IPS DF 4.7 (cell line): ENCODE results near the gene ARHGAP6.
"Not testable (repeated sequence)": the region's sequence is repeated elsewhere in the genome, so short reads cannot be mapped to it uniquely, and the experiment has no call there.

ENCODE experiments used
- DNase-seq: peaks from one replicate; pipeline ENCODE4 v3.0.0-alpha.2; 2013; ENCODE audit warnings: low spot score; ENCODE audit errors: extremely low read depth

Gene ARHGAP6

DNA sequence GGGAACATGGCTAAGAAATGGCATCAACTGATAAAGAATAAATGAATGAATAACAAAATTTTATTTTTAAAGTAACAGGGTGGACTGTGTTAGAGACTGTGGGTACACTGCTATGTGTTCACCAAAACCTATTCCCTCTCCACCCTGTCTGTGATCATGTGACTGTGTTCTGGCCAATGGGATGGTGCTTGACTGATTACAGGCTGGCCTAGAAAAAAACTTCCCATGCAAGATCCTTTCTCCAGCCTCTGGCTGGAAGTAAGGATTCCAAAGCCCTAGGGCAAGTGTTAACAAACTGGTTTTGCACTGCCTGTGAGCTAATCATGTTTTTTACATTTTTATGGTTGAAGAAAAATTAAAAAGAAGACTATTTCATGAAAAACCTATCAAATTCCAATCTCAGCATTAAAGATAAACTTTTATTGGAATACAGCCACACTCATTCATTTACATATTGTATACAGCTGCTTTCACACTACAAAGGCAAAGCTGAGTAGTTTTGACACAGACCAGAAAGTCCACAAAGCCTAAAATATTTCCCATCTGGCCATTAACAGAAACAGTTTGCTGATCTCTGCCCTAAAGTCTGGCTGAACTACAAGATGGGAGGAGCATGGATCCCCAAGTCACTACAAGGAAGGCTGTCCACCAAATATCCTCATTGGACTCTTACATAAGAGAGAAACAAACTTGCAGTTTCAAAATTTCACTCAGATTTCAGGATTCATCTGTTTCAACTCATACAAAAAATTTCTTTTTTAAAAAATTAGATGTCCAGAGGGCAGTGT, 133.2 kb downstream of the ARHGAP6 start:
- DNase-seq, result no peak

DNA sequence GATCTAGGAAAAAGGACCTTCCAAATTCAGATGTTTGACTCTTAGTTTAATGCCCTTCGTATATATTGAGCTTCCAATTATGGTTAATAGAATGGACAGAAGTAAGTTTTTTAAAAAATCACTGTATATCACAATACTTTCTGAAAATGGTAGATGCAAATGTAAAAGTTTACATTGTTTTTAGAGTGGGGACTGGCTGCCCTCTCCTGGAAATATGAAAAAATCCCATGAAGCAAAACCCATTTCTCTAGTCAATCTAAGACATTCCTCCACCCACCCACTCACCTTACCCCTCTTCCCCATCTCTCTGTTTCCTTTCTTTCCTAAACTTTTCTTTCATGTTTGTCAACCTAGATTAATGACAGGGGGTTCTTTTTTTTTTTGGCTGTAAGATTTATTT, 134.5 kb downstream of the ARHGAP6 start:
- no peak for DNase-seq

DNA sequence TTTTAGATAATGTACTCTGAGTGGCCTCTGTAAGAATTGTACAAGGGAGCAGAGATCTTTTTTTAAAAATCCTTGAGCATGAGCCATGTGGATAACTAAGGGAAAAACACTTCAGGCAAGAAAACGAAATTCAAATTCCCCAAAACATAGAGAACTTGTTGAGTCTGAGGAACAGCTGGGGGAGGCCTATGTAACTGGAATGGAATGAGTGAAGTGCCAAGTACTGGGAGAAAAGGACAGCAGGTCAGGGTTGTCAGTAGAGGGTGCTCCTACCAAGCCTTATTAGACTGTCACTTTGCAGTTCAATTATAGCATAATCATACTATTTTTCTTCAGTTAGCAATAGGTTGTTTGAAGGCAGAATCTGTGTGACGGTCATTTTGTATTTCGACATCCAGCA, 135.1 kb downstream of the ARHGAP6 start:
- no peak for DNase-seq

- DNase-seq, result no peak
These were observed 137.1 kb downstream of the ARHGAP6 start for GRCh38 chrX:11528623-11529022.

- no peak for DNase-seq
These were observed 140.0 kb downstream of the ARHGAP6 start for GRCh38 chrX:11525685-11526084.

DNA sequence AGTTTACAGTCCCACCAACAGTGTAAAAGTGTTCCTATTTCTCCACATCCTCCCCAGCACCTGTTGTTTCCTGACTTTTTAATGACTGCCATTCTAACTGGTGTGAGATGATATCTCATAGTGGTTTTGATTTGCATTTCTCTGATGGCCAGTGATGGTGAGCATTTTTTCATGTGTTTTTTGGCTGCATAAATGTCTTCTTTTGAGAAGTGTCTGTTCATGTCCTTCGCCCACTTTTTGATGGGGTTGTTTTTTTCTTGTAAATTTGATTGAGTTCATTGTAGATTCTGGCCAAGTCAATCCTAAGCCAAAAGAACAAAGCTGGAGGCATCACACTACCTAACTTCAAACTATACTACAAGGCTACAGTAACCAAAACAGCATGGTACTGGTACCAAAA, 146.5 kb downstream of the ARHGAP6 start:
- not testable (repeated sequence) for DNase-seq

GRCh38 chrX:11509786-11510185, 155.9 kb downstream of the ARHGAP6 start:
- no peak for DNase-seq

DNA sequence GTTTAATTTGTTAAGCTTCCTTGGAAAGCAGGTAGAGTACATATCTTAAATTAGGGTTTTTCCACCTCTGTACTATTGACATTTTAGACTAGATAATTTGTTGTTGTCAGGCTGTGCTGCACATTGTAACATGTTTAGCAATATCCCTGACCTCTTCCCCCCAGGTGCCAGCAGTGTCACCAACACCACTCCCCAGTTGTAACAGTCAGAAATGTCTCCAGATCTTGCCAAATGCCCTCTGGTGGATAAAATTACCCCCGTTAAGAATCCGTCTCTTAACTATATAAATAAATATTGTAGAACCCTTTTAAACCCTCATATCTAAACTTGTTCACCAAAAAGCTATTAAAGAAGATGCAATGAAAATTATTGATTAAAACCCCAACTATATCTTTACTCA, 161.5 kb downstream of the ARHGAP6 start:
- no peak for DNase-seq

- DNase-seq, result no peak
These were observed 166.4 kb downstream of the ARHGAP6 start for GRCh38 chrX:11499076-11500044.

DNA sequence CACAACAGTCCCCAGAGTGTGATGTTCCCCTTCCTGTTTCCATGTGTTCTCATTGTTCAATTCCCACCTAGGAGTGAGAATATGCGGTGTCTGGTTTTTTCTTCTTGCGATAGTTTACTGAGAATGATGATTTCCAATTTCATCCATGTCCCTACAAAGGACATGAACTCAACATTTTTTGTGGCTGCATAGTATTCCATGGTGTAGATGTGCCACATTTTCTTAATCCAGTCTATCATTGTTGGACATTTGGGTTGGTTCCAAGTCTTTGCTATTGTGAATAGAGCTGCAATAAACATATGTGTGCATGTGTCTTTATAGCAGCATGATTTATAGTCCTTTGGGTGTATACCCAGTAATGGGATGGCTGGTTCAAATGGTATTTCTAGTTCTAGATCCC, 174.3 kb downstream of the ARHGAP6 start:
- DNase-seq, result not testable (repeated sequence)

- DNase-seq, result no peak
These were observed 181.4 kb downstream of the ARHGAP6 start for GRCh38 chrX:11484290-11484689.

- no peak for DNase-seq
These were observed 184.7 kb downstream of the ARHGAP6 start for GRCh38 chrX:11481035-11481434.

- DNase-seq, result no peak
These were observed 185.1 kb downstream of the ARHGAP6 start for GRCh38 chrX:11480626-11481025.

DNA sequence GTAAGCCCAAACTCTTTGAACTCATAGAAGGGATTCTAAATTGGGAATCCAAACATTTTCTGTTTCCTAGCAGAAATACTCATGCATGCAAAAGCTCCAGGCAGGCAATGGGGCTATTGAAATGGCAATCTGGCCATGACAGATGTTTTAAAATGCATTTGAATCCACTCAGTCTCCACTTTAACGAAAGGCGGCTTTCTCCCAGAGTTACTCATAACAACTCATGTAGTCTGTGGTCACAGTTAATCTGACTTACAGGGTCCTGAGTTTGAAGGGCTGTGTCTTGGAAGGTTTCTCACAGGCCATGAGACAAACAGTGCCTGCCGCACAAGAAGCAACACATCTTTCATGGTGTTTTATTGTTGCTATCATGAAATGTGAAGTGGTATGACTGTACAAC, 186.8 kb downstream of the ARHGAP6 start:
- DNase-seq, result no peak

DNA sequence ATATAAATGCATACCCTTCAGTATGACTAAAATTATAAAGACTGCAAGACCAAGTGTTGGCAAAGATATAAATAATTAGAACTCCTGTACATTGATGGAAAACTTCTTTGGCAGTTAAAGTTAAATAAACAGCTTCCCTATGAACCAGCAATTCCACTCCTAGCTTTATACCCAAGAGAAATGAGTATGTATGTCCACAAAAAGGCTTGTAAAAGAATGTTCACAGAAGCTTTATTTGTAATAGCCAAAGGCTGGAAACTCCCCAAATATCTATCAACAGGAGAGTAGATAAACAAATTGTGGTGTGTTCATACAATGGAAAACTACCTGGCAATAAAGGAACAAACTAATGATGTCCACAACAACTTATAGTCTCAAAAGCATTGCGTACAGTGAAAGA, 187.7 kb downstream of the ARHGAP6 start:
- DNase-seq, result no peak

DNA sequence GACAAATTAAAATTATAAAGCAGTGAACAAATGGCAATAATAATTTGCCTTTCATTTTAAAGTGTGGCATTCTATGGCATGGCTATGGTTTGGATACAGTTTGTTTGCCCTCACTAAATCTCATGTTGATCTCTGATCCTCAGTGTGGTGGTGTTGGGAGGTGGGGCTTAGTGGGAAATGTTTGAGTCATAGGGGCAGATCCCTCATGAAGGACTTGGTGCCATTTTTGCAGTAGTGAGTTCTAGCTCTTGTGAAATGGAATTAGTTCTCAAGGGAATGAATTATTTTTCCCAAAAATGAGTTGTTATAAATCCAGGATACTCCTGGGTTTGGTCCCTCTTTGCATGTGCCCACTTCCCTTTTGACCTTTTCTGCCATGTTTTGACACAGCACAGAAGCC, 191.1 kb downstream of the ARHGAP6 start:
- no peak for DNase-seq

DNA sequence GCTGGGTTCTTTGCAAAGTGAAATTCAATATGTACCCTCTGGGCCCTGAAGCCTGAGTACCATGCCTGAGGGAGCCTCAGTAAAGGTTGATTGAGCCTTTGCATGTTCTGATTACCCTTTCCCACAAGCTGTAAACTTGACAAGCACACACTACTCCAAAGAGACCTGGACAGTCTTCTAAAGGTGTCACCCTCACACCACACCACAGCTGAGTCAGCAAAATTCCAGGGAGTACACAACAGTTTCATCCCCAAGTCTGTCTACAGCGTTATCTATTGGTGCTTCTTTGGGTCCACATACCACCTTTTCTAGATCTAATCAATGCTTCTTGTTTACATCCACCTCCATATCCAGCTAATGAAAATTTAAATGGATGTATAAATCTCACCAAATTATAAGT, 191.7 kb downstream of the ARHGAP6 start:
- no peak for DNase-seq

- DNase-seq, result no peak
These were observed 192.8 kb downstream of the ARHGAP6 start for GRCh38 chrX:11472879-11473278.

GRCh38 chrX:11472381-11472780, 193.3 kb downstream of the ARHGAP6 start:
- no peak for DNase-seq

DNA sequence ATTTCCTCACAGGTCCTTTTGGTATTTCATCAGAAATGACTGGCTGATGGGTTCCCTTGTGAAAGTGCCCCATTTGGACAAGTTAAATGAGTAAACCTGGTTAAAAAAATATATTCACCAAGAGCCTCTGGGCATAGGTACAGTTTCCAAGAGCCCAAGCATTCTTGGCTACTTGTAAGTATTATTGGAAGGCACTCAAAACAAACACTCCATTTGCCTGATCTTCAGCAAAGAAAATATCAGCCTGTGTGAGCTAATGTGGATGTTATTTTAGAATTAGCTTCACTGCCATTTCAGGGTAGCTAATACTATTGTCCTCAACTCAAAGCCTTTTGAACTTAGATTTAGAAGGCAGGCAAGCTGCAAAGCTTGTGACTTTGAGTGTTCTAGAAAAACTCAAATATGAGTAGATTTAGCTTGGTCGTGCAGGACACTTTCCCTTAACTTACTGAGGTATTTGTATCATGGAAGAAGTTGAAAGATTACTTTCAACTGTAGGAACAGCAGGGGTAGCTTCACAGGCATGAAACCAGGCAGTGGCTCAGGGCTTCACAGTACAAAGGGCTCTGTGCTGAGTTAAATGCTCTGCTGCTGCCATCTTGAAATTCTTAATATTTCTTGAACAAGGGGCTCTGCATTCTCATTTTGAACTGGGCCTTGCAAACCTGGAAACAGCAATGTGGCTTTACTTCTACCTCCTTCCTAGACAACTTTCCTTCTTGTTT, 195.3 kb downstream of the ARHGAP6 start:
- DNase-seq, result no peak

- DNase-seq, result no peak
These were observed 199.9 kb downstream of the ARHGAP6 start for GRCh38 chrX:11465648-11466411.
